IMR-90 (cell line): ENCODE measurements around the gene CDC42EP3.

Experiments
- BHLHE40 ChIP-seq: fragments of 150-350 bp; IDR thresholded peaks from 2 replicates; pipeline ENCODE4 v1.6.1; 2016; ENCODE audit warnings: mild to moderate bottlenecking, low read depth, low read length
- CEBPB ChIP-seq: IDR thresholded peaks from 2 replicates; pipeline ENCODE4 v1.6.1; 2012; ENCODE audit warnings: low read depth, low read length, improper control_type of control experiment
- CHD1 ChIP-seq: IDR thresholded peaks from 2 replicates; pipeline ENCODE4 v1.6.1; 2012; ENCODE audit warnings: low read depth, low read length, improper control_type of control experiment
- MAFK ChIP-seq: IDR thresholded peaks from 2 replicates; pipeline ENCODE4 v1.6.1; 2012; ENCODE audit warnings: low read depth, low read length, improper control_type of control experiment
- MXI1 ChIP-seq: IDR thresholded peaks from 2 replicates; pipeline ENCODE4 v1.6.1; 2012; ENCODE audit warnings: low read depth, mild to moderate bottlenecking, low read length, moderate library complexity, borderline replicate concordance
- NFE2L2 ChIP-seq: fragments of 150-350 bp; IDR thresholded peaks from 2 replicates; pipeline ENCODE4 v1.6.1; 2016; ENCODE audit warnings: low read depth, mild to moderate bottlenecking, low read length
- POLR2A ChIP-seq: IDR thresholded peaks from 2 replicates; pipeline ENCODE4 v1.6.1; 2012; ENCODE audit warnings: mild to moderate bottlenecking, low read depth, low read length
- RAD21 ChIP-seq: IDR thresholded peaks from 2 replicates; pipeline ENCODE4 v1.6.1; 2012; ENCODE audit warnings: low read length, improper control_type of control experiment
- RCOR1 ChIP-seq: IDR thresholded peaks from 2 replicates; pipeline ENCODE4 v1.6.1; 2012; ENCODE audit warnings: mild to moderate bottlenecking, low read length, improper control_type of control experiment; ENCODE audit not compliant: insufficient replicate concordance
- RFX5 ChIP-seq: IDR thresholded peaks from 2 replicates; pipeline ENCODE4 v1.8.0; 2012; ENCODE audit warnings: low read depth, mild to moderate bottlenecking, low read length, moderate library complexity
- SMC3 ChIP-seq: fragments of 150-350 bp; IDR thresholded peaks from 2 replicates; pipeline ENCODE4 v1.6.1; 2016; ENCODE audit warnings: low read depth, mild to moderate bottlenecking, antibody characterized with exemption, low read length, moderate library complexity
- TF ChIP-seq, protein P1 (sequence below): conservative IDR thresholded peaks from 2 replicates; pipeline ENCODE4 v1.5.1; 2012; ENCODE audit warnings: mild to moderate bottlenecking, low read depth, low read length, improper control_type of control experiment
- TF ChIP-seq, protein P2 (sequence below): fragments of 150-350 bp; IDR thresholded peaks from 2 replicates; pipeline ENCODE4 v1.6.1; 2017; ENCODE audit warnings: mild to moderate bottlenecking, antibody characterized with exemption, low read length, low read depth

DNA sequence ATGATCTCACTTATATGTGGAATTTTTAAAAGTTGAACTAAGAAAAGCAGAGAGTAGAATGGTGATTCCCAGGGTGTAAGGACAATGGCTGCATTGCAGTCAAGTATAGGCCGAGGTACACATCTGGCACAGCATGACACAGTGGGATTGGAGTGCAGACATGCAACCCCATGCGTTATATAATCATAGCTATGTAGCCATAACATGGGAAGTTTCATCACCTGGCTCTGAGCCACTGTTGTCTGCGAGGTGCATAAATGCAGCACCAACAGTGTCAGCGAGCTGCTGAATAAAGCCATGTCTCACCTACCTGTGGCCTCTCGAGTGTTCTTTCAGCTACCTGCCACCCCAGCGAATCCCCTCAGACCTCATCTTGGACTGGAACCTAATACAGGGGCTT lies 61.7 kb downstream of the CDC42EP3 start:
- TF ChIP-seq POLR2A (no peak), MXI1 (no peak), MAFK (no peak), RFX5 (no peak), BHLHE40 (no peak), RAD21 (no peak), CEBPB (no peak), RCOR1 (no peak), NFE2L2 (no peak), SMC3 (no peak), CHD1 (no peak)
- TF ChIP-seq, protein P1, sequence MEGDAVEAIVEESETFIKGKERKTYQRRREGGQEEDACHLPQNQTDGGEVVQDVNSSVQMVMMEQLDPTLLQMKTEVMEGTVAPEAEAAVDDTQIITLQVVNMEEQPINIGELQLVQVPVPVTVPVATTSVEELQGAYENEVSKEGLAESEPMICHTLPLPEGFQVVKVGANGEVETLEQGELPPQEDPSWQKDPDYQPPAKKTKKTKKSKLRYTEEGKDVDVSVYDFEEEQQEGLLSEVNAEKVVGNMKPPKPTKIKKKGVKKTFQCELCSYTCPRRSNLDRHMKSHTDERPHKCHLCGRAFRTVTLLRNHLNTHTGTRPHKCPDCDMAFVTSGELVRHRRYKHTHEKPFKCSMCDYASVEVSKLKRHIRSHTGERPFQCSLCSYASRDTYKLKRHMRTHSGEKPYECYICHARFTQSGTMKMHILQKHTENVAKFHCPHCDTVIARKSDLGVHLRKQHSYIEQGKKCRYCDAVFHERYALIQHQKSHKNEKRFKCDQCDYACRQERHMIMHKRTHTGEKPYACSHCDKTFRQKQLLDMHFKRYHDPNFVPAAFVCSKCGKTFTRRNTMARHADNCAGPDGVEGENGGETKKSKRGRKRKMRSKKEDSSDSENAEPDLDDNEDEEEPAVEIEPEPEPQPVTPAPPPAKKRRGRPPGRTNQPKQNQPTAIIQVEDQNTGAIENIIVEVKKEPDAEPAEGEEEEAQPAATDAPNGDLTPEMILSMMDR, result no peak
- TF ChIP-seq, protein P2, sequence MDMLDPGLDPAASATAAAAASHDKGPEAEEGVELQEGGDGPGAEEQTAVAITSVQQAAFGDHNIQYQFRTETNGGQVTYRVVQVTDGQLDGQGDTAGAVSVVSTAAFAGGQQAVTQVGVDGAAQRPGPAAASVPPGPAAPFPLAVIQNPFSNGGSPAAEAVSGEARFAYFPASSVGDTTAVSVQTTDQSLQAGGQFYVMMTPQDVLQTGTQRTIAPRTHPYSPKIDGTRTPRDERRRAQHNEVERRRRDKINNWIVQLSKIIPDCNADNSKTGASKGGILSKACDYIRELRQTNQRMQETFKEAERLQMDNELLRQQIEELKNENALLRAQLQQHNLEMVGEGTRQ, result no peak
